ENCODE data around the gene C1orf185. TPM values are rescaled to one million over a fixed set of nuclear protein-coding genes. Genes with fewer than 3 reads are reported as not detected.

The C1orf185 gene
- total and polyA plus RNA-seq, 2 of the 4 experiments (the other 2 are of a cell fraction) = not detected

- no peak overlapping the region for H4K5ac ChIP-seq (ENCODE audit: low read depth, low read length)
- no peak overlapping the region for H4K91ac ChIP-seq (ENCODE audit: insufficient read depth, low read depth, low read length)
- CTCF ChIA-PET = no interaction called here
These were observed 17.3 kb downstream of the C1orf185 start for GRCh38 chr1:51119331-51119730.

More at GRCh38 chr1:51119331-51119730, 17.3 kb downstream of the C1orf185 start:
- Histone ChIP-seq H4K8ac (ENCODE audit: low read depth in 2 of 2, low read length in 2 of 2) (no peak overlapping the region), H3K79me1 (ENCODE audit: low read depth in 1 of 2, low read length in 2 of 2) (no peaks in the 10 kb centered on the region), H3K9ac (ENCODE audit: low read depth, low read length) (no peak overlapping the region), H3K9me3 (ENCODE audit: control insufficient read depth, insufficient read depth, low read length) (no peaks in the 10 kb centered on the region), H3K18ac (ENCODE audit: low read depth, low read length) (no peak overlapping the region), H2BK5ac (ENCODE audit: low read depth, low read length, poor library complexity, severe bottlenecking) (no peak overlapping the region), H2BK120ac (ENCODE audit: low read depth, low read length) (no peak overlapping the region), H2BK20ac (ENCODE audit: low read depth, low read length) (no peak overlapping the region), H4K20me1 (ENCODE audit: insufficient read depth, low read length) (no peaks in the 10 kb centered on the region), H3K4me3 (ENCODE audit: insufficient read depth, low read depth, low read length) (no peak overlapping the region), H3K4me2 (ENCODE audit: low read depth, low read length) (no peak overlapping the region), H3K14ac (replicated peaks; ENCODE audit: low read depth, low read length) (no peak overlapping the region), H2BK15ac (ENCODE audit: low read depth, low read length) (no peak overlapping the region), H3K9me1 (ENCODE audit: insufficient read depth, low read length) (no peaks in the 10 kb centered on the region), H3K27me3 (ENCODE audit: control insufficient read depth, insufficient read depth, low read length) (no peaks in the 10 kb centered on the region; the same call in 1 of the 2 replicates), H2AK9ac (replicated peaks; ENCODE audit: low read depth, low read length, poor library complexity) (no peak overlapping the region), H3K23ac (ENCODE audit: low read depth, low read length) (no peak overlapping the region), H3K36me3 (ENCODE audit: control insufficient read depth, insufficient read depth, low read length) (no peaks in the 10 kb centered on the region), H2AFZ (replicated peaks; ENCODE audit: low read length, poor library complexity) (no peak overlapping the region), H3K4ac (ENCODE audit: low read depth, low read length) (no peak overlapping the region), H3K4me1 (ENCODE audit: control insufficient read depth, insufficient read depth, low read length) (no peaks in the 10 kb centered on the region), H3K56ac (ENCODE audit: extremely low read depth, insufficient read depth, low read length) (no peak overlapping the region), H3K27ac (ENCODE audit: insufficient read depth, low read length) (no peak overlapping the region), H2AK5ac (ENCODE audit: low read depth, low read length) (no peak overlapping the region)
- in situ Hi-C loops (cut with MboI; ENCODE audit: low sequenced_read_pairs) (no loop called here), intact Hi-C loops (cut with micrococcal nuclease) (no loop called here), dilution Hi-C loops (cut with HindIII; ENCODE audit: low sequenced_read_pairs, unreplicated experiment) (no loop called here)
- DNase-seq (no peak), ATAC-seq (ENCODE audit: low read depth) (no peak)
- POLR2A ChIA-PET (ENCODE audit: unreplicated experiment) = no interaction called here
- no CpG with 5 or more reads among the region's 3 CpGs for WGBS, 2 experiments (ENCODE audit: extremely low coverage in 2 of 2, insufficient read length in 1 of 2)
- TF ChIP-seq RAD21 (IDR thresholded peaks at IDR 0.05; ENCODE audit: low read length) = no peak
- no peak for TF ChIP-seq RFX5 (IDR thresholded peaks at IDR 0.05; ENCODE audit: low read depth, low read length)
- no peak for TF ChIP-seq SMC3 (IDR thresholded peaks at IDR 0.05; ENCODE audit: low read depth, low read length)
- no peak for TF ChIP-seq FOS (IDR thresholded peaks at IDR 0.05; ENCODE audit: low read depth, low read length)
- no peak for TF ChIP-seq NFE2L2 (IDR thresholded peaks at IDR 0.05; ENCODE audit: low read depth, low read length)
- no peak for TF ChIP-seq CHD1 (IDR thresholded peaks at IDR 0.05; ENCODE audit: low read depth, low read length)
- TF ChIP-seq, protein P1, sequence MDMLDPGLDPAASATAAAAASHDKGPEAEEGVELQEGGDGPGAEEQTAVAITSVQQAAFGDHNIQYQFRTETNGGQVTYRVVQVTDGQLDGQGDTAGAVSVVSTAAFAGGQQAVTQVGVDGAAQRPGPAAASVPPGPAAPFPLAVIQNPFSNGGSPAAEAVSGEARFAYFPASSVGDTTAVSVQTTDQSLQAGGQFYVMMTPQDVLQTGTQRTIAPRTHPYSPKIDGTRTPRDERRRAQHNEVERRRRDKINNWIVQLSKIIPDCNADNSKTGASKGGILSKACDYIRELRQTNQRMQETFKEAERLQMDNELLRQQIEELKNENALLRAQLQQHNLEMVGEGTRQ (IDR thresholded peaks at IDR 0.05; ENCODE audit: low read depth, low read length) = no peak
- no peak for TF ChIP-seq MAFK (IDR thresholded peaks at IDR 0.05; ENCODE audit: low read depth, low read length)
- no peak for TF ChIP-seq BHLHE40 (IDR thresholded peaks at IDR 0.05; ENCODE audit: low read depth, low read length)
- TF ChIP-seq, protein P2, sequence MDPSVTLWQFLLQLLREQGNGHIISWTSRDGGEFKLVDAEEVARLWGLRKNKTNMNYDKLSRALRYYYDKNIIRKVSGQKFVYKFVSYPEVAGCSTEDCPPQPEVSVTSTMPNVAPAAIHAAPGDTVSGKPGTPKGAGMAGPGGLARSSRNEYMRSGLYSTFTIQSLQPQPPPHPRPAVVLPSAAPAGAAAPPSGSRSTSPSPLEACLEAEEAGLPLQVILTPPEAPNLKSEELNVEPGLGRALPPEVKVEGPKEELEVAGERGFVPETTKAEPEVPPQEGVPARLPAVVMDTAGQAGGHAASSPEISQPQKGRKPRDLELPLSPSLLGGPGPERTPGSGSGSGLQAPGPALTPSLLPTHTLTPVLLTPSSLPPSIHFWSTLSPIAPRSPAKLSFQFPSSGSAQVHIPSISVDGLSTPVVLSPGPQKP (IDR thresholded peaks at IDR 0.05; ENCODE audit: borderline replicate concordance, low read depth, low read length) = no peak
- TF ChIP-seq POLR2A (IDR thresholded peaks at IDR 0.05; ENCODE audit: low read depth, low read length) = no peak
- TF ChIP-seq MAZ (IDR thresholded peaks at IDR 0.05; ENCODE audit: borderline replicate concordance, low read depth, low read length) = no peak
- TF ChIP-seq RCOR1 (IDR thresholded peaks at IDR 0.05; ENCODE audit: insufficient replicate concordance, low read length) = no peak
- TF ChIP-seq CTCF (conservative IDR thresholded peaks at IDR 0.05; ENCODE audit: low read depth, low read length) = no peak
- TF ChIP-seq CEBPB (IDR thresholded peaks at IDR 0.05; ENCODE audit: low read depth, low read length) = no peak
- TF ChIP-seq MXI1 (IDR thresholded peaks at IDR 0.05; ENCODE audit: borderline replicate concordance, low read depth, low read length) = no peak
- no TSS peak for BruUV-seq (replicated peaks)
